HG02885 (cell line): ENCODE data around the gene SIDT2.

Source experiments
- ATAC-seq: cut with Tn5 transposase; IDR thresholded peaks from one replicate; pipeline ENCODE4 v1.9.1; 2021; ENCODE audit warnings: mild to moderate bottlenecking; ENCODE audit not compliant: unreplicated experiment, poor library complexity

The SIDT2 gene

GRCh38 chr11:117232092-117232878 is 53.7 kb downstream of the SIDT2 start, which contains the start of gene RNF214:
Gene RNF214, plus strand, starts transcription at chr11:117232671. Its CDS starts 1,602 bp downstream, at chr11:117234273.
- ATAC-seq, result peak; percentile 77

GRCh38 chr11:117232911-117233409 is 54.4 kb downstream of the SIDT2 start:
- ATAC-seq, result no peak

GRCh38 chr11:117238221-117238620 is 59.7 kb downstream of the SIDT2 start:
- ATAC-seq, result no peak

GRCh38 chr11:117239295-117239694 is 60.8 kb downstream of the SIDT2 start:
- ATAC-seq, result no peak
